PFSK-1 (cell line): ENCODE results near the gene KIF7.

Source experiments
- FOXP2 ChIP-seq: optimal IDR thresholded peaks from 2 replicates; pipeline ENCODE3; 2011; ENCODE audit warnings: borderline replicate concordance, control low read depth, inconsistent platforms; ENCODE audit not compliant: insufficient read depth; ENCODE audit errors: extremely low read length, extremely low read depth
- POLR2AphosphoS5 ChIP-seq: IDR thresholded peaks from 2 replicates; pipeline ENCODE4 v1.6.1; 2012; ENCODE audit warnings: low read depth, mild to moderate bottlenecking, control low read depth, low read length, moderate library complexity
- REST ChIP-seq, 2 experiments: IDR thresholded peaks; 2 replicates each; pipeline versions ENCODE4 v1.6.1 to v1.8.0; 2011 to 2012; ENCODE audit warnings: low read depth in 2 of 2, low read length in 2 of 2, control low read depth in 1 of 2, inconsistent platforms in 1 of 2, mild to moderate bottlenecking in 1 of 2, moderate library complexity in 1 of 2; ENCODE audit not compliant: insufficient read depth in 1 of 2
- SIN3A ChIP-seq: IDR thresholded peaks from 2 replicates; pipeline ENCODE4 v1.6.1; 2012; ENCODE audit warnings: mild to moderate bottlenecking, low read length, moderate library complexity, borderline replicate concordance; ENCODE audit not compliant: insufficient read depth
- TAF1 ChIP-seq: IDR thresholded peaks from 2 replicates; pipeline ENCODE4 v1.6.1; 2012; ENCODE audit warnings: low read length, control low read depth, borderline replicate concordance; ENCODE audit not compliant: insufficient read depth

The KIF7 gene

GRCh38 chr15:89611317-89611716 lies 44.0 kb downstream of the KIF7 start:
- TF ChIP-seq POLR2AphosphoS5 (no peak), REST (IDR thresholded peaks at IDR 0.05; ENCODE audit: insufficient read depth in 1 of 2, low read depth in 2 of 2, low read length in 2 of 2) (no peak), SIN3A (no peak), FOXP2 (no peak), TAF1 (no peak)

GRCh38 chr15:89599021-89599420 lies 56.2 kb downstream of the KIF7 start:
- TF ChIP-seq POLR2AphosphoS5 (no peak), TAF1 (no peak), REST (IDR thresholded peaks at IDR 0.05; ENCODE audit: insufficient read depth in 1 of 2, low read depth in 2 of 2, low read length in 2 of 2) (no peak), FOXP2 (no peak), SIN3A (no peak)

GRCh38 chr15:89593018-89593417 lies 62.2 kb downstream of the KIF7 start:
- TF ChIP-seq POLR2AphosphoS5 = no peak
- no peak for TF ChIP-seq TAF1
- no peak for TF ChIP-seq SIN3A
- no peak for TF ChIP-seq FOXP2
- no peak for TF ChIP-seq REST (IDR thresholded peaks at IDR 0.05; ENCODE audit: insufficient read depth in 1 of 2, low read depth in 2 of 2, low read length in 2 of 2)

- TF ChIP-seq SIN3A (no peak), POLR2AphosphoS5 (no peak)
These were observed 63.4 kb downstream of the KIF7 start for GRCh38 chr15:89591834-89592233.

GRCh38 chr15:89587955-89588354 lies 67.3 kb downstream of the KIF7 start:
- TF ChIP-seq REST (IDR thresholded peaks at IDR 0.05; ENCODE audit: insufficient read depth in 1 of 2, low read depth in 2 of 2, low read length in 2 of 2) = no peak
- no peak for TF ChIP-seq SIN3A
- no peak for TF ChIP-seq TAF1
- no peak for TF ChIP-seq FOXP2
- no peak for TF ChIP-seq POLR2AphosphoS5
